ENCODE results near the gene CDHR5. TPM values are rescaled to one million over a fixed set of nuclear protein-coding genes. Genes with fewer than 3 reads are reported as not detected.
A peak's percentile ranks its signal among the peaks of the same experiment; 100 is the strongest.

Gene CDHR5
- total RNA-seq, 1 experiment from 2014 or later = not detected

DNA sequence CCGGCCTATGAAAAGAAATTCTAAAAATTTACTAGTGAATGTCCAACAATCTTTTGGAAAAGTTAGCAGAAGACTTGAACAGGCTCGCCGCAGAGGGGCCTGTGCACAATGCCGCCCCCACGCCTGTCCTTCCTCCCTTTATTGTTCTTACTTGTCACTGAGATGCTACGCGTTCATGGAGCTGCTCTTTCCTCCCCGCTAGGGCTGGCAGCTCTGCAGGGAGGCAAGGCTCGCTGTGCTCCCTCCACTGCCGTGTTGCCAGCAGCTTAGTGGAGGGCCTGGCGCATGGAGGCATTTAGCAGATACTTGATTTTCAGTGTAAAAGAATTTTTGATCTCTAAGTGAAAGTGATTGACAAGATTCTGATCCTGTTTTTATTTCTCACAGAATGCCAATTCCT, 33.8 kb downstream of the CDHR5 start:
- POLR2A ChIA-PET = interaction anchor here (0.8 kb wide), 1 partner anchor 14 kb away, joined by 3 read pairs; no protein-coding TSS in a partner anchor
- CTCF ChIA-PET = no interaction called here
- BruUV-seq (replicated peaks) = no TSS peak

DNA sequence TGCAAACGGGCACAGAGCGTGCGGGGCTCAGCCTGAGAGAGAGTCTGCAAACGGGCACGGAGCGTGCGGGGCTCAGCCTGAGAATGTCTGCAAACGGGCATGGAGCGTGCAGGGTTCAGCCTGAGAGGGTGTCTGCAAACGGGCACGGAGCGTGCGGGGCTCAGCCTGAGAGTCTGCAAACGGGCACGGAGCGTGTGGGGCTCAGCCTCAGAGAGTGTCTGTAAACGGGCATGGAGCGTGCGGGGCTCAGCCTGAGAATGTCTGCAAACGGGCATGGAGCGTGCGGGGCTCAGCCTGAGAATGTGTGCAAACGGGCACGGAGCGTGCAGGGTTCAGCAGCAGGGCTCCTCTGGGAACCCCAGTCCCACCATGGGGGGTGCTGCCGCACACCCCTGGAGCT, 35.0 kb downstream of the CDHR5 start:
- ChIA-PET POLR2A (no interaction called here), CTCF (no interaction called here)
- BruUV-seq (replicated peaks) = no TSS peak
- H3K36me3 Mint-ChIP-seq (ENCODE audit: insufficient read depth, unreplicated experiment) = peaks cover 76% of the 10 kb centered on the region
- no peaks in the 10 kb centered on the region for H3K27me3 Mint-ChIP-seq (ENCODE audit: insufficient read depth, unreplicated experiment)
- no peaks in the 10 kb centered on the region for H3K9me3 Mint-ChIP-seq (ENCODE audit: unreplicated experiment)
- H3K4me1 Mint-ChIP-seq (ENCODE audit: insufficient read depth, unreplicated experiment) = no peaks in the 10 kb centered on the region
- intact Hi-C loops (cut with micrococcal nuclease) = no loop called here
- H3K27ac Mint-ChIP-seq (ENCODE audit: low read depth, unreplicated experiment) = no peak overlapping the region
- H3K4me3 Mint-ChIP-seq (ENCODE audit: unreplicated experiment) = no peak overlapping the region
- DNase-seq (ENCODE audit: unreplicated experiment) = no peak
- TF ChIP-seq, protein P1, sequence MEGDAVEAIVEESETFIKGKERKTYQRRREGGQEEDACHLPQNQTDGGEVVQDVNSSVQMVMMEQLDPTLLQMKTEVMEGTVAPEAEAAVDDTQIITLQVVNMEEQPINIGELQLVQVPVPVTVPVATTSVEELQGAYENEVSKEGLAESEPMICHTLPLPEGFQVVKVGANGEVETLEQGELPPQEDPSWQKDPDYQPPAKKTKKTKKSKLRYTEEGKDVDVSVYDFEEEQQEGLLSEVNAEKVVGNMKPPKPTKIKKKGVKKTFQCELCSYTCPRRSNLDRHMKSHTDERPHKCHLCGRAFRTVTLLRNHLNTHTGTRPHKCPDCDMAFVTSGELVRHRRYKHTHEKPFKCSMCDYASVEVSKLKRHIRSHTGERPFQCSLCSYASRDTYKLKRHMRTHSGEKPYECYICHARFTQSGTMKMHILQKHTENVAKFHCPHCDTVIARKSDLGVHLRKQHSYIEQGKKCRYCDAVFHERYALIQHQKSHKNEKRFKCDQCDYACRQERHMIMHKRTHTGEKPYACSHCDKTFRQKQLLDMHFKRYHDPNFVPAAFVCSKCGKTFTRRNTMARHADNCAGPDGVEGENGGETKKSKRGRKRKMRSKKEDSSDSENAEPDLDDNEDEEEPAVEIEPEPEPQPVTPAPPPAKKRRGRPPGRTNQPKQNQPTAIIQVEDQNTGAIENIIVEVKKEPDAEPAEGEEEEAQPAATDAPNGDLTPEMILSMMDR (IDR thresholded peaks at IDR 0.05; ENCODE audit: unreplicated experiment) = no peak

More for the DNA sequence above, 33.8 kb downstream of the CDHR5 start:
- Mint-ChIP-seq H3K4me3 (ENCODE audit: unreplicated experiment) (no peak overlapping the region), H3K27me3 (ENCODE audit: insufficient read depth, unreplicated experiment) (no peaks in the 10 kb centered on the region), H3K9me3 (ENCODE audit: unreplicated experiment) (no peaks in the 10 kb centered on the region), H3K36me3 (ENCODE audit: insufficient read depth, unreplicated experiment) (peaks cover 82% of the 10 kb centered on the region), H3K4me1 (ENCODE audit: insufficient read depth, unreplicated experiment) (no peaks in the 10 kb centered on the region), H3K27ac (ENCODE audit: low read depth, unreplicated experiment) (no peak overlapping the region)
- no peak for DNase-seq (ENCODE audit: unreplicated experiment)
- intact Hi-C loops (cut with micrococcal nuclease) = no loop called here
- TF ChIP-seq, protein P1 (IDR thresholded peaks at IDR 0.05; ENCODE audit: unreplicated experiment) = no peak

DNA sequence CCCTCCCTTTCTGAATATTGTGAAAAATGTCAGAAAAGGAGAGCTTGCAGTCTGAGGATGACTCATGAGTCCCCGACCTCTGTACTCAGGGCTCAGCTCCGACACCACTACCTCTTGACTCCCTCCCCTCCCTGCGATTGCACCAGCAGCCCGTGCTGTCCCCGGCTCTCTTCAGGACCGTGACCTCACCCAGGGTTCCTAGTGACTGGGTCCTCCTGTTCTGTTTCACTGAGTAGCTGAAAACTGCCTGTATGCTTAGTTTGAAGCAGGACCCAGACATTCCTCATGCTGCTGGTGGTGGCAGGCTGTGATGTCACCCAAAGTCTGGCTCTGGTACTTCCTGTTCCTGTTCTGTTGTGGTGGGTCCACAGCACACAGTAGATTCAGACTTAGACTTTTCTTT, 36.8 kb downstream of the CDHR5 start:
- intact Hi-C loops (cut with micrococcal nuclease) = no loop called here
- H3K4me3 Mint-ChIP-seq (ENCODE audit: unreplicated experiment) = no peak overlapping the region
- TF ChIP-seq, protein P1 (IDR thresholded peaks at IDR 0.05; ENCODE audit: unreplicated experiment) = no peak
- H3K4me1 Mint-ChIP-seq (ENCODE audit: insufficient read depth, unreplicated experiment) = no peaks in the 10 kb centered on the region
- no peaks in the 10 kb centered on the region for H3K9me3 Mint-ChIP-seq (ENCODE audit: unreplicated experiment)
- no TSS peak for BruUV-seq (replicated peaks)
- H3K27ac Mint-ChIP-seq (ENCODE audit: low read depth, unreplicated experiment) = no peak overlapping the region
- H3K36me3 Mint-ChIP-seq (ENCODE audit: insufficient read depth, unreplicated experiment) = peaks cover 75% of the 10 kb centered on the region
- POLR2A ChIA-PET = interaction anchor here (1.2 to 1.8 kb wide), 2 partner anchors 11 to 12 kb away, joined by 3 to 7 read pairs; no protein-coding TSS in a partner anchor
- CTCF ChIA-PET = interaction anchor here (0.6 kb wide), 1 partner anchor 225 kb away, joined by 3 read pairs; no protein-coding TSS in a partner anchor
- H3K27me3 Mint-ChIP-seq (ENCODE audit: insufficient read depth, unreplicated experiment) = no peaks in the 10 kb centered on the region
- peak; percentile 73 for DNase-seq (ENCODE audit: unreplicated experiment)

DNA sequence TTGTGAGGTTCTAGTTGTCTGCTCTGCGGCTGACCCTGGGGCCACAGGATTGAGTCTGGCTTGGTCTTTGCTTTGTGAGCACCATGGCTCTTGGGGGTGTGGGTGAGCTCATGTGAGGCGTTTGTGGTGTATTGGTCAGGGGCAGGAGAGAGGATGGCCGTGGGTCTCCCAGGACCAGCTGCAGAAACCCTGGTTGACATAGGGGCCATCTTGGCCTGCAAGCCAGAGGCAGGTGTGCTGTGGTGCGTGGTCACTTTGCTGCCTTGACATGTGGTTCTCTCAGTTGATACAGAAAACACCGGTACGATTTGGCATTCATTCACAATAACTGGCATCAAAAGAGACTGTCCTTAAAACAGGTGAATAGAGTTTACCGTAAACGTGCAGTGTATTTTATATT, 37.2 kb downstream of the CDHR5 start:
- TF ChIP-seq, protein P1 (IDR thresholded peaks at IDR 0.05; ENCODE audit: unreplicated experiment) = no peak
- no peaks in the 10 kb centered on the region for H3K4me1 Mint-ChIP-seq (ENCODE audit: insufficient read depth, unreplicated experiment)
- CTCF ChIA-PET = interaction anchor here (0.6 kb wide), 1 partner anchor 225 kb away, joined by 3 read pairs; no protein-coding TSS in a partner anchor
- no peaks in the 10 kb centered on the region for H3K9me3 Mint-ChIP-seq (ENCODE audit: unreplicated experiment)
- H3K36me3 Mint-ChIP-seq (ENCODE audit: insufficient read depth, unreplicated experiment) = peaks cover 75% of the 10 kb centered on the region
- intact Hi-C loops (cut with micrococcal nuclease) = no loop called here
- H3K27ac Mint-ChIP-seq (ENCODE audit: low read depth, unreplicated experiment) = no peak overlapping the region
- no peaks in the 10 kb centered on the region for H3K27me3 Mint-ChIP-seq (ENCODE audit: insufficient read depth, unreplicated experiment)
- BruUV-seq (replicated peaks) = no TSS peak
- POLR2A ChIA-PET = no interaction called here
- no peak overlapping the region for H3K4me3 Mint-ChIP-seq (ENCODE audit: unreplicated experiment)
- no peak for DNase-seq (ENCODE audit: unreplicated experiment)

Measured in MCF 10A (cell line).